ENCODE data around the gene SMARCD3.

DNA sequence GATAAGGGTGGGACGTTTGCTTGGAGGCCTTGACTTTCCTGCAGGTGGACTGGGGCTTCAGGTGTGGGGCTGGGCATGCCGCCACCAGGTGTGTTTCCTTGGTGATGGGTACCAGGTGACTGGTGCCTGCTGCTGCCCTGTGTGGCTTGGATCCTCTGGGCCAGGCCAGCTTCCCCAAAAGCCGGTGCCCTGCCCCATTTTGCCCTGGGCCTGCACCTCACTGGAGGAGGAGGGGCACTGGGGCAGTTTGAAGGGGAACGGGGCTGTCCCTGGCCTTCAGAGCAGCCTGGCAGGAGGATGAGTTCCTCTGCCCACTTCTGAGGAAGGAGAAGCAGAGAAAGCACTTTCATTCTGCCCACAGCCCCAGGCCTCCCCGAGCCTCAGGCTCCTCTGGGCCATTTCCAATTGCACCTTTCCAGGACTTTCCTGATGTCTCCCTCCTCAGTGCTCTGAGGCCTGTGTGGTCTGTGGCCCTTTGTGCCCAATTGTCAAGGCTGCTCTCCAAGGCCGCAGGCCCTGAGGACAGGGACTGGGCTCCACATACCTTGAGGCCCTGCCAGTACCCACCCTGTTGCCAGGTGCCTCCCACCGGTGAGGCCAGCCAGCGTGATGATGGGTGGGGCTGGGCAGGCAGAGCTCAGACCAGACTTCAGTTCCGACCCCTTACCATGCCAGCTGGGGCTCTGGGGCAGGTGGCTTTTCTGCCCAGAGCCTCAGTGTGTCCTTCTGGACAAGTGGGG, 25.3 kb upstream of the SMARCD3 start:
- TF ChIP-seq YY1 (IDR thresholded peaks at IDR 0.05; ENCODE audit: insufficient read depth, insufficient read length) (no peak), SUZ12 (IDR thresholded peaks at IDR 0.05; ENCODE audit: extremely low read depth, insufficient read depth, insufficient read length) (no peak)
